Epidermal melanocyte (primary cell): ENCODE measurements around the gene ASTN2.

Experiments
- DNase-seq: peaks from one replicate; pipeline ENCODE4 v3.0.0; 2011; ENCODE audit warnings: low spot score; ENCODE audit not compliant: insufficient read length

ASTN2 gene

GRCh38 chr9:117359910-117360309 lies 54.9 kb downstream of the ASTN2 start:
- no peak for DNase-seq

- DNase-seq: no peak
These were observed 59.3 kb downstream of the ASTN2 start for GRCh38 chr9:117355542-117355941.

GRCh38 chr9:117354997-117355396 lies 59.9 kb downstream of the ASTN2 start:
- DNase-seq: no peak

GRCh38 chr9:117354244-117354847 lies 60.5 kb downstream of the ASTN2 start:
- DNase-seq: no peak

GRCh38 chr9:117344892-117345660 lies 69.8 kb downstream of the ASTN2 start:
- no peak for DNase-seq

GRCh38 chr9:117343427-117343826 lies 71.4 kb downstream of the ASTN2 start:
- no peak for DNase-seq

- DNase-seq: no peak
These were observed 73.7 kb downstream of the ASTN2 start for GRCh38 chr9:117341151-117341550.

GRCh38 chr9:117340422-117340821 lies 74.4 kb downstream of the ASTN2 start:
- no peak for DNase-seq

GRCh38 chr9:117335837-117336433 lies 78.9 kb downstream of the ASTN2 start:
- no peak for DNase-seq

GRCh38 chr9:117334101-117334500 lies 80.8 kb downstream of the ASTN2 start:
- no peak for DNase-seq

- no peak for DNase-seq
These were observed 89.0 kb downstream of the ASTN2 start for GRCh38 chr9:117325831-117326230.

- no peak for DNase-seq
These were observed 89.6 kb downstream of the ASTN2 start for GRCh38 chr9:117325110-117325731.

- DNase-seq: no peak
These were observed 91.5 kb downstream of the ASTN2 start for GRCh38 chr9:117323390-117323789.

GRCh38 chr9:117317192-117317591 lies 97.7 kb downstream of the ASTN2 start:
- DNase-seq: no peak

- no peak for DNase-seq
These were observed 99.6 kb downstream of the ASTN2 start for GRCh38 chr9:117315236-117315635.

GRCh38 chr9:117313989-117314388 lies 100.9 kb downstream of the ASTN2 start:
- DNase-seq: no peak

- DNase-seq: no peak
These were observed 107.2 kb downstream of the ASTN2 start for GRCh38 chr9:117307701-117308100.

GRCh38 chr9:117306032-117306431 lies 108.8 kb downstream of the ASTN2 start:
- DNase-seq: no peak

GRCh38 chr9:117305454-117305853 lies 109.4 kb downstream of the ASTN2 start:
- no peak for DNase-seq

- no peak for DNase-seq
These were observed 110.3 kb downstream of the ASTN2 start for GRCh38 chr9:117304549-117304948.

GRCh38 chr9:117303643-117304230 lies 111.1 kb downstream of the ASTN2 start:
- no peak for DNase-seq

GRCh38 chr9:117302487-117302886 lies 112.4 kb downstream of the ASTN2 start:
- DNase-seq: no peak
